ENCODE data around the gene DLEC1. TPM values are rescaled to one million over a fixed set of nuclear protein-coding genes. Genes with fewer than 3 reads are reported as not detected.

The DLEC1 gene
- total and polyA plus RNA-seq, 2 of the 4 experiments (the other 2 are of a cell fraction): 0.03 TPM; not detected in 1

DNA sequence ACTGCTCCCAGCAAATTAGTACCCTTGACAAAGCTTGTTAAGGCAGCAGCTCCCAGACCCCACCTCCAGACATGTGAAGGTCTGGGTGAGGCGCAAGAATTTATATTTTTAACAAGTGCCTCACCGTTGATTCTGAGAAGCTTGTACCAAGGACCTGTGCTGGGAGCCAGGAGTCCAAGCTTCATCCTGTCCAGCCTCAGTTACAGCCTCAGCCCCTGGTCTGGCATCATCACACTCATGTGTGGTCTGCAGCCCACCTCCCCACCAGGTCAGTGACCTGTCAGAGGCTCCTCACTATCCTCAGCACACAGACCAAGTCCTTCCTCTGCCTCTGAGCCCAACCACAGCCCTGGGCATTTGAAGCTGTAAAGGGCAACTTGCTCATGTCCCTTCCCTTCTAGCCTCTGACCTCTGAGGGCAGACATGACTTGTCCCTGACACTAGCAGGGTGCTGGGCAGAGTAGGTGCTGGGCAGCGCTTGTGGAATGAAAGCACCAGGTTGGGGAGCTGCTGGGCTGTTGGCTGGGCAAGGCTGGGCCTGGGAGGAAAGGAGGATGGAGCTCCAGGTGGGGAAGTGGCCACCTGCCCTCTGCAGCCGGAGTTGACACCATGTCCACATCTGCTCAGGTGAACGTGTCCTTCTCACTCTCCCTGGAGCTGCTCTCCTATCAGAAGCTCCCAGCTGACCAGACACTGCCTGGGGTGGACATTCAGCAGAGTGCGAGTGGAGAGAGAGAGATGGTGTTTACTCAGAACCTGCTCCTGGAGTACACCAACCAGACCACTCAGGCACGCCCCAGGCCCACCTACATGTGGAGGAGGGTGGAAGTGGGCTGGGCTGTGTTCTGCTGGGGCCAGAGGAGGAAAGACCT is 81.0 kb downstream of the DLEC1 start:
- H3K4me2 ChIP-seq (ENCODE audit: low read depth, low read length): no peak overlapping the region
- ATAC-seq (ENCODE audit: low read depth): no peak
- in situ Hi-C loops (cut with MboI; ENCODE audit: low sequenced_read_pairs): loop anchor here (10.0 kb wide), 1 partner anchor 225 kb away; the partner anchor contains the start of gene XYLB
- H3K14ac ChIP-seq (replicated peaks; ENCODE audit: low read depth, low read length): no peak overlapping the region
- no peak overlapping the region for H3K27ac ChIP-seq (ENCODE audit: insufficient read depth, low read length)
- H2BK15ac ChIP-seq (ENCODE audit: low read depth, low read length): no peak overlapping the region
- no peak overlapping the region for H3K4me3 ChIP-seq (ENCODE audit: insufficient read depth, low read depth, low read length)
- H2BK120ac ChIP-seq (ENCODE audit: low read depth, low read length): no peak overlapping the region
- DNase-seq: no peak
- TF ChIP-seq CHD1 (IDR thresholded peaks at IDR 0.05; ENCODE audit: low read depth, low read length): no peak
- TF ChIP-seq POLR2A (IDR thresholded peaks at IDR 0.05; ENCODE audit: low read depth, low read length): no peak
- TF ChIP-seq CEBPB (IDR thresholded peaks at IDR 0.05; ENCODE audit: low read depth, low read length): no peak
- no peak for TF ChIP-seq RFX5 (IDR thresholded peaks at IDR 0.05; ENCODE audit: low read depth, low read length)
- no peak for TF ChIP-seq BHLHE40 (IDR thresholded peaks at IDR 0.05; ENCODE audit: low read depth, low read length)
- no peak for TF ChIP-seq MXI1 (IDR thresholded peaks at IDR 0.05; ENCODE audit: borderline replicate concordance, low read depth, low read length)
- TF ChIP-seq RCOR1 (IDR thresholded peaks at IDR 0.05; ENCODE audit: insufficient replicate concordance, low read length): no peak
- H3K18ac ChIP-seq (ENCODE audit: low read depth, low read length): no peak overlapping the region
- H2AFZ ChIP-seq (replicated peaks; ENCODE audit: low read length, poor library complexity): no peak overlapping the region
- H4K8ac ChIP-seq (ENCODE audit: low read depth in 2 of 2, low read length in 2 of 2): no peak overlapping the region
- 0 out of 2 replicates have a peak, but pooled peaks cover 3% of the 10 kb centered on the region for H3K9me1 ChIP-seq (ENCODE audit: insufficient read depth, low read length)
- H3K4me1 ChIP-seq (ENCODE audit: control insufficient read depth, insufficient read depth, low read length): no peaks in the 10 kb centered on the region
- H2AK9ac ChIP-seq (replicated peaks; ENCODE audit: low read depth, low read length, poor library complexity): no peak overlapping the region
- H3K9me3 ChIP-seq (ENCODE audit: control insufficient read depth, insufficient read depth, low read length): no peaks in the 10 kb centered on the region
- no peak overlapping the region for H4K5ac ChIP-seq (ENCODE audit: low read depth, low read length)
- no peaks in the 10 kb centered on the region for H3K79me1 ChIP-seq (ENCODE audit: low read depth in 1 of 2, low read length in 2 of 2)
- H3K56ac ChIP-seq (ENCODE audit: extremely low read depth, insufficient read depth, low read length): no peak overlapping the region
- dilution Hi-C loops (cut with HindIII; ENCODE audit: low sequenced_read_pairs, unreplicated experiment): no loop called here
- WGBS, 2 experiments (ENCODE audit: extremely low coverage in 2 of 2, insufficient read length in 1 of 2): no CpG with 5 or more reads among the region's 7 CpGs
- H3K9ac ChIP-seq (ENCODE audit: low read depth, low read length): no peak overlapping the region
- H3K23ac ChIP-seq (ENCODE audit: low read depth, low read length): no peak overlapping the region
- peaks cover 24% of the 10 kb centered on the region for H3K36me3 ChIP-seq (ENCODE audit: control insufficient read depth, insufficient read depth, low read length)
- CTCF ChIA-PET: interaction anchor here (1.0 kb wide), 1 partner anchor 178 kb away, joined by 3 read pairs; no protein-coding TSS in a partner anchor
- H2AK5ac ChIP-seq (ENCODE audit: low read depth, low read length): no peak overlapping the region
- POLR2A ChIA-PET (ENCODE audit: unreplicated experiment): interaction anchor here (1.1 kb wide), 1 partner anchor 17 kb away, joined by 3 read pairs; the partner anchor contains the start of gene ACAA1
- no peak overlapping the region for H4K91ac ChIP-seq (ENCODE audit: insufficient read depth, low read depth, low read length)
- H3K27me3 ChIP-seq (ENCODE audit: control insufficient read depth, insufficient read depth, low read length): peaks cover 6% of the 10 kb centered on the region; the same call in 1 of the 2 replicates
- H4K20me1 ChIP-seq (ENCODE audit: insufficient read depth, low read length): no peaks in the 10 kb centered on the region
- H3K4ac ChIP-seq (ENCODE audit: low read depth, low read length): no peak overlapping the region
- no peak overlapping the region for H2BK20ac ChIP-seq (ENCODE audit: low read depth, low read length)
- intact Hi-C loops (cut with micrococcal nuclease): loop anchor here (2.0 kb wide), 1 partner anchor 227 kb away; the partner anchor contains the start of gene XYLB
- no peak overlapping the region for H2BK5ac ChIP-seq (ENCODE audit: low read depth, low read length, poor library complexity, severe bottlenecking)
- BruUV-seq (replicated peaks): no TSS peak
